DMS153 (cell line): ENCODE data around the gene FOXJ3.
"Not testable (repeated sequence)": the region's sequence is repeated elsewhere in the genome, so short reads cannot be mapped to it uniquely, and the experiment has no call there.

Experiments
- DNase-seq: peaks from one replicate; lab custom pipeline; 2025; lab: John Stamatoyannopoulos, UW

FOXJ3 gene

GRCh38 chr1:42251042-42251441 is 84.0 kb downstream of the FOXJ3 start:
- no peak for DNase-seq

DNA sequence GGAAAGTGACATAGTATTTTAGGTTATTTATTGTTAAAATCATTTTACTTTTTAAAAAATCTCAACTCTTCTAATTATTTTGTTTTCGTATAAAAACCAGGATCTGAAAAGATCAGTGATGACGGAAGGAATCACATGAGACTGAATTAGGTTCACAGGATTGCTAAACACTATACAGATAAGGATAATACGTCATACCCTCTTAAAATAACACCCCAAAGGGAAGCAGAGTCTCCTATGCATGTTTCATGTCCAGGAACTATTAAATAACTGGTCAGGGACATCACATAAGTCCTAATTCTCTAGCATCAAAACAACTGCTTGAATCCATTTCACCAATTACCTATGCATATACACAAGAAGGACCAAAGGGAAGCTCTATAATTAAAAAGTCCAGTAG is 84.9 kb downstream of the FOXJ3 start:
- no peak for DNase-seq

- no peak for DNase-seq
These were observed 93.9 kb downstream of the FOXJ3 start for GRCh38 chr1:42240966-42241755.

DNA sequence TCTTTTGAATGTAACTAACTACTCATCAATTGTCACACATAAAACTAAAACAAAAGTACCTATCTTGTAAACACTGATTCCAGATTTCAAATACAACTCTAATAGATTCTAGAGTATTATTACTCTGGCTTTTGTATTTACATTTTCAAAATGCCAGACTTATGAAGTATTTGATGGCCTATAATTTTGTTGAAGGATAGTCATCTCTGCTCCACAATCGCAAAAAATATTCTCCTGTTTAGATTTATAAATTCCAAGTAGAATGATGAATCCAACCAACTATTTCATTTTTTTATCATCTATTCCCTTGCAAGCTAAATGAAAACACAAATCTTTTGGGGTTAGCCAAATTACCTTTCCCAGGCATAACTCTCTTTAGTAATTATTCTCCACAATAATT is 95.5 kb downstream of the FOXJ3 start:
- no peak for DNase-seq

GRCh38 chr1:42239041-42239440 is 96.0 kb downstream of the FOXJ3 start:
- no peak for DNase-seq

DNA sequence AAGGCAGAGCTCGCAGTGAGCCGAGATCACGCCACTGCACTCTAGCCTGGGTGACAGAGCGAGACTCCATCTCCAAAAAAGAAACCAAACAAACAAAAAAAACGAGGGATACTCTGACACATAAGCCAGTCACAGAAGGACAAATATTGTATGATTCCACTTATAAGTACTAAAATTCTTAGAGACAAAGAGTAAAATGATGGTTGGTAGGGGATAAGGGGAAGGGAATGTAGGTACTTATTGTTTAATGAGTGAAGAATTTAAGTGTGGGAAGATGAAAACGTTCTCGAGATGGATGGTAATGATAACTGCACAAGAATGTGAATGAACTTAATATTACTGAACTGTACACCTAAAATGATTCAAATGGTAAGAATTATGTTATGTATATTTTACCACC is 103.8 kb downstream of the FOXJ3 start:
- no peak for DNase-seq

GRCh38 chr1:42228938-42229337 is 106.1 kb downstream of the FOXJ3 start:
- DNase-seq: no peak

GRCh38 chr1:42223036-42223435 is 112.0 kb downstream of the FOXJ3 start:
- no peak for DNase-seq

DNA sequence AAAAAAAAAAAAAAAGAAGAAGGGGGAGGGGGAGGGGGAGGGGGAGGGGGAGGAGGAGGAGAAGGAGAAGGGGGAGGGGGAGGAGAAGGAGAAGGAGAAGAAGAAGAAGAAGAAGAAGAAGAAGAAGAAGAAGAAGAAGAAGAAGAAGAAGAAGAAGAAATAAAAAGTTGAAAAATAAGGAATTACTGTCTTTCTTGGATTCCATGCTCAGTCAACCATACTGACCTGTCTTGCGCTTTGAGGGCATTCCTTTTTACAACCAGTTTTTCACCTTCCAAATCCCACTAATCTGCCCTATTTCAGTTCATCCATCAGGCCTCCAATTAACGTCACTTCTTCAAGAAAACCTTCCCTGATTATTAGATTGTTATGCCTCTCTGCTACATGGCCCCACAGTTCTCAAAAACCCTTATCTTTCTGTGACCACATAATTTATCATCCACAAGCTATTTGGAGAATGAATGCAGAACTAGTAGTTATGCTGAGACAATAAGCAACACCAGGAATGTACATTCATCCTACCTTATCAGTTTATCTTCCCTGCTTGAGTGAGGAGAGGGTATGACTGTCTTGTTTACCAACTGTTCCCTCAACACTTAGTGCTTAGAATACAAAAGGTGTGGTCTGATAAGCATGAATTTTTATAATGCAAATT is 113.0 kb downstream of the FOXJ3 start:
- no peak for DNase-seq

GRCh38 chr1:42221456-42221855 is 113.6 kb downstream of the FOXJ3 start:
- DNase-seq: no peak

DNA sequence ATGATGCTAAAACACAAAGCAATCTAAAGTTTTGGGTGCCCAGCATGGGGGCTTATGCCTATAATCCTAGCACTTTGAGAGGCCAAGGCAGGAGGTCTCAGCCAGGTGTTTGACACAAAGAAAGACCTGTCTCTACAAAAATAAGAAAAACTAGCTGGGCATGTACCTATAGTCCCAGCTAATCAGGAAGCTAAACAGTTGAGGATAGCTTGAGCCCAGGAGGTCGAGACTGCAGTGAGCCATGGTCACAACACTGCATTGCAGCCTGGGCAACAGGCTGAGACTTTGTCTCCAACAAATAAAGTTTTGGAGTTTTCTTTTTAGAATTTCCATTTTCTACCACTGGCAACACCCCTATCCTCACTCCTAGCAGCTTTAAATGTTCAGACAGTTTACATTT is 115.4 kb downstream of the FOXJ3 start:
- no peak for DNase-seq

- peak; percentile 74 for DNase-seq
These were observed 120.6 kb downstream of the FOXJ3 start for GRCh38 chr1:42214447-42214871.

DNA sequence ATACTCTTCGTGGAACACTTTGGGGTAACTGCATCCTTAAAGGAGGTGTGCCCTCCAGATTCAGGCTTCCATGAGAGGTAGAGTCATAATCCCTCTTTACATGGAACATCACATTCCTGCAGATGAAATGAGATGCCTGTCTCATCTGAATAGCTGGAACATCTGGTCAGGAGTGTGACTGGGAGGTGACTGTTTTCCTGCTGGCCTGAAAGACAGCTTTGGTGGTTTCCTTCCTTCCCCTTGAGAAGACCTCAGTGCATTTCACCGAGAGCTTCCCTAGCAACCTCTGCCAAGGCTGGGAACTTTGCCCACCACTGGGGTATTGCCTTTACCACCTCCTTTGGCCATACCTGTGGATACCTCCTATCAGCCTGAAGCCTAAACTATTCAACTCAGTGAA is 123.8 kb downstream of the FOXJ3 start:
- DNase-seq: no peak

DNA sequence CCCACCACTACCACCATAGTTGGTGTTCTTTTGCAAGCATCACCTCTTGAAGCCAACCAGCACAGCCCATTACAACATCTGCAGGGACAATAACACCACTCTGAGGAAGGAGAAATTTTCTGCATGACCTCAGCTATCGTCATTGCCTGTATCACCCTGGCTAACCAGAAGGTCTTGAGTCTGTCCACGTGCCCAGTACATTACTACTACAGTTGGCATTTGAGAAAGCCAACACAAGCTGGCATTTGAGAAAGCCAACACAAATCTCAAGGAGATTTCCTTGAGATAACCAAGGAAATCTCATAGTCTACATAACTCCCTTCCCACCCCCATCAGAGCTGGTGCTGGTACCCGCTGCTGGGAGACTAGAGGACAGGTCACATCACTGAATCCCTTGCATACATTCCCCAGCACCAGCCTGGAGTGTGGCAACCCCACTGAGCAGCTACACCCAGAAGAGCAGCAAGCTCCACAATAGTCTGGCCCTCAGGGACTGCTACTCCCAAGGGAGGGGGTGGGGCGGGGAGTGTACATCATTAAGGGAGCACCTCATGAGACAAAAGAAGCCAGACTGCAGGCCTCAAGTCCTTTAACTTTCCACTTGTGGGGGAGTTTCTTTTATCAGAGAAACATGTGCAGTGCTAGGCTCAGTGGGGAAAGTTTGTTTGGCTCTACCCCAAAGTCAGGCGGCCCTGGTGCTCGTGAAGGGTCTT is 124.5 kb downstream of the FOXJ3 start:
- no peak for DNase-seq

DNA sequence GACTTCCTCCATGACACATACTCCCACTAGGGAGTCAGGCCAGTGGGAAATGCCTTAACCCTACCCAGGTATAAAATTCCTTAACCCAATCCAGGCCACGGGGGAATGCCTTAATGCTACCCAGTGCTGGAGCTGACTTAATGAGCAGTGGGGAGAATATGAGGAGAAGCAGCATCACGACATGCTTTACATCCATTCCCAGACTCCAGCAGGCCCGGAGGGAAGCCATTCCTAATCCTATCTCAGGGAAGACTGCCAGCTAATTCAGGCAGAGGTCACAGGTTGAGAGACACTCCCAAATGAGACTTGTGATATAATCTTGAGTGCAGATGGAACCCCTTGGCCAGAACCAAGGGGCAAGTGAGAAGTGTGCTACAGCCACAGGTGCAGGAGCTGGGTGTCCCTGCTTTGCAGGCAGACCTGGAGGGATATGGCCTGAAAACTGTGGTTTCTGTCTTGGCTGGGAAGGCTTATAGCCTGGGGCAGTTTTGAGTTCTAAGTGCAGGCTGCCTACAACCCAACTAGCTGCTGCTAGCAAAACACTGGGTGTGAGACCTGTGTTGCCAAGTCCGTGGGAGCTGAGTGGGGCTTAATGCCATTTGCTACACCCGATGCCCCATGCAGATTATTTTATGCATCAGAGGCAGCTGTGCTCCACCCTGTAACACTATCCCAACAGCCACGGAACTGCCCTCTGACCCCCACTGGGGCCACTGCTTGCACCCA is 125.3 kb downstream of the FOXJ3 start:
- no peak for DNase-seq

- not testable (repeated sequence) for DNase-seq
These were observed 128.1 kb downstream of the FOXJ3 start for GRCh38 chr1:42206930-42207329.

- no peak for DNase-seq
These were observed 128.9 kb downstream of the FOXJ3 start for GRCh38 chr1:42206164-42206563.

GRCh38 chr1:42201986-42202385 is 133.0 kb downstream of the FOXJ3 start:
- DNase-seq: no peak

DNA sequence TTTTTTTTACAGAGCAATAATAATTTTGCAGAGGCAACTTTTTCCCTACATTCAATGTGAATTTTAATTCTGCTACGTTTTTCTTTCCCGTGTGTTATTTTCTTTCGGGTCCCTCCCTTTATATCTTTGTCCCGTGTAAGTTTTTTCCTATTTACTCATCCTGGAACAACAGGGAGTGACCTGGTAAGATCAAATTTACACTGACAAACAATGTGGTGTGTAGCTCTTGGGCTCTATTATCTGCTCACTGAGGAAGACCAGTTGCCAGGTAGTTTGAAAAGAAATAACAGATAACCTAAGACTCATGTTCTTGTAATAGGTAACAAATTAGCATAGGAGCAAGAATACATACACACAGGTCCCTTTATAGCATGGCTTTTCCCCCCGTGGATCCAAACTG is 136.8 kb downstream of the FOXJ3 start:
- DNase-seq: no peak

DNA sequence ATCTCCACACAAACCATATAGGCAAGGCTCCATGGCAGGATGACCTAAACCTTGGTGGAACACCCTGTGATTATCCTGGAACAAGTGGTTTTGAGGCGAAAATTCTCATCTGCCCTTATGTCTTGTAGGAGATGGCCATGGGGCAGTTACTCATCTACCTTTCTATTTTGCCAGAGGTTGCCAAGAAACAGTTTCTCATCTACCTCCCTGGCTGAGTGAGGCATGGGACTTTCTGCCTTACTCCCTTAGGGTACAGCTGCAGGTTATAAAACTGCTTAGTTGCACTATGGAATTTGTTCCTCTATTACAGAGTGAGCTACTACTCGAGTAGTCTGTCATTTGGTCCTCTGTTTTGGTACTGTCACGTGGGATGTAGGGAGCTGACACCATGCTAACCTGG is 139.2 kb downstream of the FOXJ3 start:
- DNase-seq: no peak

GRCh38 chr1:42192106-42192505 is 142.9 kb downstream of the FOXJ3 start:
- no peak for DNase-seq

- no peak for DNase-seq
These were observed 143.7 kb downstream of the FOXJ3 start for GRCh38 chr1:42191319-42191718.
